Activated naive CD4-positive, alpha-beta T cell treated with anti-CD3 and anti-CD28 coated beads, Interleukin-2, amount 10 ng/mL, durations not matched to agents 7 days and 5 days (primary cell): ENCODE data around the gene DDX51.
"Not testable (repeated sequence)": the region's sequence is repeated elsewhere in the genome, so short reads cannot be mapped to it uniquely, and the experiment has no call there.

Source experiments
- CTCF ChIA-PET: fragments of 350-600 bp; sonication (Branson Sonifier 250); formaldehyde crosslinking; loops from one replicate; lab custom pipeline; 2021; ENCODE audit warnings: antibody characterized with exemption; lab: Charles Lee
- DNase-seq: peaks from one replicate; pipeline ENCODE4 v3.0.0-alpha.2; 2020
- H3K27ac Mint-ChIP-seq: one replicate; pipeline ENCODE4 v1.8.0; 2021; ENCODE audit warnings: mild to moderate bottlenecking, moderate library complexity, mixed read lengths
- H3K27me3 Mint-ChIP-seq: one replicate; pipeline ENCODE4 v1.8.0; 2021; ENCODE audit warnings: mild to moderate bottlenecking, mixed read lengths
- H3K36me3 Mint-ChIP-seq: one replicate; pipeline ENCODE4 v1.8.0; 2021; ENCODE audit warnings: mixed read lengths
- H3K4me1 Mint-ChIP-seq: one replicate; pipeline ENCODE4 v1.8.0; 2021; ENCODE audit warnings: mixed read lengths
- H3K4me3 Mint-ChIP-seq: one replicate; pipeline ENCODE4 v1.8.0; 2021; ENCODE audit warnings: mild to moderate bottlenecking, moderate library complexity, mixed read lengths
- H3K9me3 Mint-ChIP-seq: one replicate; pipeline ENCODE4 v1.8.0; 2021; ENCODE audit warnings: mixed read lengths

DDX51 gene

DNA sequence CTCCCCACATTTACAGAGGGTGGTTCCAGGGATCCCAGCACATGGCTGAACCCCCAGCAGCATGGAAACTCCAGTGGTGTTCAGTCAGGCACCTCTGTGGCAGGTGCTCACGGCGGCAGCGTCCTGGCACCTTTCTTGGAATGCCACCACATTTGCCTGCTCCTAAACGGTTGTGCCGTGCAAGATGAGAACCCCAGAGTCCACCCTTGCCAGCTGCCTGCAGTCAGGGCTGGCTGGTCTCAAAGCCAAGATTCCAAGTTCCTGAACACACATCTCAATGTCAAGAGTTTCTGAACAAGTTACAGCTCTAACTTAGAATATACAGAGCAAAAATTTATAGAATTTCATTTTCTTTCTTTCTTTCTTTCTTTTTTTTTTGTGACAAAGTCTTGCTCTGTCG, 38.7 kb downstream of the DDX51 start:
- H3K9me3 Mint-ChIP-seq: no peaks in the 10 kb centered on the region
- no peak for DNase-seq
- no peak overlapping the region for H3K27ac Mint-ChIP-seq
- CTCF ChIA-PET: no interaction called here
- no peak overlapping the region for H3K4me3 Mint-ChIP-seq
- H3K27me3 Mint-ChIP-seq: no peaks in the 10 kb centered on the region
- no peaks in the 10 kb centered on the region for H3K4me1 Mint-ChIP-seq
- H3K36me3 Mint-ChIP-seq: peaks cover 19% of the 10 kb centered on the region

GRCh38 chr12:132103542-132104308, 40.4 kb downstream of the DDX51 start:
- H3K4me1 Mint-ChIP-seq: no peaks in the 10 kb centered on the region
- H3K4me3 Mint-ChIP-seq: no peak overlapping the region
- DNase-seq: no peak
- no peaks in the 10 kb centered on the region for H3K9me3 Mint-ChIP-seq
- peaks cover 29% of the 10 kb centered on the region for H3K36me3 Mint-ChIP-seq
- H3K27ac Mint-ChIP-seq: no peak overlapping the region
- CTCF ChIA-PET: no interaction called here
- H3K27me3 Mint-ChIP-seq: no peaks in the 10 kb centered on the region

DNA sequence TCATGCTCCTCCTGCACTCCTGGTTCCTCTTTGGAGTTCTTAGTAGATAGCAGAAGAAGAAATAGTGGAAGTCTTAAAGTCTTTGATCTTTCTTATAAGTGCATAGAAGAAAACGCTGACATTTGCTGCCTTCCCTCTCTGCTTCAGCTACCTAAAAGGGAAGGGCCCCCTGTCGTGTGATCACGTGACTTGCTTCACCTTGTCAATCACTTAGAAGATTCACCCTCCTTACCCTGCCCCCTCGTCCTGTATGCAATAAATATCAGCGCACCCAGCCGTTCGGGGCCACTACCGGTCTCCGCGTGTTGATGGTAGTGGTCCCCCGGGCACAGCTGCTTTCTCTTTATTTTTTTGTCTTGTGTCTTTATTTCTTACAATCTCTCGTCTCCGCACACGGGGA, 41.0 kb downstream of the DDX51 start:
- H3K27ac Mint-ChIP-seq, H3K9me3 Mint-ChIP-seq, DNase-seq, H3K4me1 Mint-ChIP-seq, CTCF ChIA-PET, H3K27me3 Mint-ChIP-seq, H3K4me3 Mint-ChIP-seq: not testable (repeated sequence)
- peaks cover 32% of the 10 kb centered on the region for H3K36me3 Mint-ChIP-seq

GRCh38 chr12:132102297-132102696, 41.8 kb downstream of the DDX51 start:
- no peaks in the 10 kb centered on the region for H3K27me3 Mint-ChIP-seq
- H3K4me1 Mint-ChIP-seq: peaks cover 4% of the 10 kb centered on the region
- H3K4me3 Mint-ChIP-seq: no peak overlapping the region
- CTCF ChIA-PET: no interaction called here
- no peak overlapping the region for H3K27ac Mint-ChIP-seq
- peaks cover 4% of the 10 kb centered on the region for H3K9me3 Mint-ChIP-seq
- DNase-seq: no peak
- peaks cover 34% of the 10 kb centered on the region for H3K36me3 Mint-ChIP-seq

GRCh38 chr12:132100306-132101065, 43.6 kb downstream of the DDX51 start:
- peaks cover 20% of the 10 kb centered on the region for H3K9me3 Mint-ChIP-seq
- peaks cover 46% of the 10 kb centered on the region for H3K36me3 Mint-ChIP-seq
- H3K4me3 Mint-ChIP-seq: no peak overlapping the region
- no peak for DNase-seq
- H3K4me1 Mint-ChIP-seq: peaks cover 20% of the 10 kb centered on the region
- no peaks in the 10 kb centered on the region for H3K27me3 Mint-ChIP-seq
- H3K27ac Mint-ChIP-seq: peak overlapping the region; percentile 42
- CTCF ChIA-PET: no interaction called here

- H3K4me3 Mint-ChIP-seq: no peak overlapping the region
- peaks cover 47% of the 10 kb centered on the region for H3K36me3 Mint-ChIP-seq
- CTCF ChIA-PET: no interaction called here
- peaks cover 26% of the 10 kb centered on the region for H3K4me1 Mint-ChIP-seq
- H3K9me3 Mint-ChIP-seq: peaks cover 21% of the 10 kb centered on the region
- H3K27ac Mint-ChIP-seq: no peak overlapping the region
- no peaks in the 10 kb centered on the region for H3K27me3 Mint-ChIP-seq
- DNase-seq: no peak
Observed at GRCh38 chr12:132099739-132100138, 44.4 kb downstream of the DDX51 start.

DNA sequence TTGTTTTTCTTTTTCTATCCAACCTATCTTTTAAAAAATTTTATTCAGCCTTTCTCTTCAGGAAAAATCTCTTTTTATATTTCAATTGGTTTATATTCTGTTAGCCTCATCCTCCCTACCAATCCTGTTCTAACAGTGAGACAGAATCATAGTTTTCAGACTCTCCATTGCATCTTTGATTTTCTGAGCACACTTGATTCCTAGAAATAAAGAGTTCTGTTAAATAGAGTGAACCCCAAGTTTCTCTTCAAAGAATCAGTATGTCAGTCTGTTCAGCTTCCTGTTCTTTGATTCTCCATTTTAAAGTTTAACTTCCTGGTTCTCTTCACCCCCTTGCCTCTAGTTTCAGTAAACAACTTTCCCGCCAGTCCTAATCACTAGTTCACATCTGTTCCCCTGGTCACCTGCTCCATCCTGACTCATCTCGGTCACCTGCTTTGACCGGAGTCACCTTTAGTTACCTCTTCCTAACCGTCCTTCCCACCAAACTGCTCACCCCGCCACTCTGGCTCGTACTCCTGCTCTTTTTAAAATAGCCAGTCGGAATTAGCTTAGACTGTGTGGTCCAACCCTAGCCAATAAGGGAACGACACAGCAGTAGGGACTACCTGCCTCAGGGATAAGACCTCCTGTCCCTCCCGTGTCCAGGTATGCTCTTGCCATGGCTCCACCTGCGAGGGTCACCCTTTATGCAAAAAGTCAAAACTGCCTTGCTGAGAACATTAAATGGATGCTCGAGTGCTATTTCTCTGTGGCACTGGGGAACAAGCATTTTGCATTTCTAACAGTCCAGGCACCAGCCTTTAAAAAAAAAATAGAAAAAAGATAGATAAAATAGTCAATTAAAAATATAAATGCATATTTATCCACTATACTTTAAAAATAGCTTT, 48.4 kb downstream of the DDX51 start:
- Mint-ChIP-seq H3K27ac (peak overlapping the region; percentile 93), H3K4me3 (no peak overlapping the region), H3K9me3 (peaks cover 21% of the 10 kb centered on the region), H3K27me3 (no peaks in the 10 kb centered on the region), H3K4me1 (peaks cover 42% of the 10 kb centered on the region), H3K36me3 (peaks cover 60% of the 10 kb centered on the region)
- CTCF ChIA-PET: no interaction called here
- peak; percentile 34 for DNase-seq

DNA sequence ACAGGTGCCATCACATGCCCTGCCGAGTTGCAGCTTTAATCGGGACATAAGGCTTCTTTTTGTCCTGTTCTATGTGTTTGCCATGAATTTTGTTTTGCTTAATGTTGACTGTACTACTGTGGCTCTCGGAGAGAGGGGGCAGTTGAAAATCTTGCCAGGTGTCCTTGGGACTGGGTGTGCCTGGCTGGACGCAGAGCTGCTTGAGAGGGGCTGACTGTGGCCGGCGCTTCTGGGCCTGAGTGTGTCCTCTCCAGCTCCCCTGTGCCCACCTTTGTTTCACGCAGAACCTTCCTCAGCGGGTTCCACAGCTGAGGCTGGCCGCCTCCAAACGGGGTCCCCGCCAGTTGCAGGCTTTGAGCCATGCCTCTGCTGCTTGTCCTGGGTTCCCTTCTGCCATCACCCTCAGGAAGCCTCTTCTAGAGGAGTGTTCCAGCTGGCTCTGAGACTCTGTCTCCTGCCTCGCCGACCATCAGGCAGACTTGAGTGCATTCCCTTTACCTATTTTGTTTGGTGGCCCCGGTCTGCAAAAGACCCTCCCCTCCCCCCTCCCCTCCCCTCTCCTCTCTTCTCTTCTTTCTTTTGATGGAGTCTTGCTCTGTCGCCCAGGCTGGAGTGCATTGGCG, 49.7 kb downstream of the DDX51 start:
- no peaks in the 10 kb centered on the region for H3K27me3 Mint-ChIP-seq
- H3K4me1 Mint-ChIP-seq: peaks cover 51% of the 10 kb centered on the region
- H3K27ac Mint-ChIP-seq: peak overlapping the region; percentile 93
- CTCF ChIA-PET: no interaction called here
- DNase-seq: no peak
- peaks cover 21% of the 10 kb centered on the region for H3K9me3 Mint-ChIP-seq
- no peak overlapping the region for H3K4me3 Mint-ChIP-seq
- H3K36me3 Mint-ChIP-seq: peaks cover 57% of the 10 kb centered on the region

DNA sequence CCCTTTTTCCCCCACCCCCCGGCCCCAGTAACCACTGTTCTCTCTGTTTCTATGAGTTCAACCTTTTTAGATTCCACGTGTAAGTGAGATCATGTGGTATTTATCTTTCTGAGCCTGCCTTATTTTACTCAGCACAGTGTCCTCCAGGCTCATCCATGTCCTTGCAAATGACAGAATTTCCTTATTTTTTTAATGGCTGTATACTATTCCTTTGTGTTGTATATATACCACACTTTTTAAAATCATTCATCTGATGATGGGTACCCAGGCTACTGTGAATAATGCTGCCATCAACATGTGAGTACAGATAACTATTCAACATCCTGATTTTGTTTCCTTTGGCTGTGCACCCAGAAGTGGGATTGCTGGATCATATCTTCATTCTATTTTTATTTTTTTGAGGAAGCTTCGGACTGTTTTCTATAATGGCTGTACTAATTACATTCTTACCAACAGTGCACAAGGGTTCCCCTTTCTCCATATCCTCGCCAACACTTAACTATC, 54.7 kb downstream of the DDX51 start:
- peaks cover 46% of the 10 kb centered on the region for H3K36me3 Mint-ChIP-seq
- H3K9me3 Mint-ChIP-seq: no peaks in the 10 kb centered on the region
- H3K27me3 Mint-ChIP-seq: no peaks in the 10 kb centered on the region
- DNase-seq: no peak
- no peak overlapping the region for H3K4me3 Mint-ChIP-seq
- H3K27ac Mint-ChIP-seq: no peak overlapping the region
- H3K4me1 Mint-ChIP-seq: peaks cover 58% of the 10 kb centered on the region
- CTCF ChIA-PET: no interaction called here
